Mesendoderm (in vitro differentiated cells): Measurements from ENCODE around the gene KRTCAP2.

Source experiments
- DNase-seq: peaks from one replicate; pipeline ENCODE4 v3.0.0; 2013
- H2AK5ac ChIP-seq: 2 replicates; pipeline ENCODE4 v1.6.1; 2013; ENCODE audit warnings: low read length, inconsistent platforms
- H2BK120ac ChIP-seq: 2 replicates; pipeline ENCODE4 v1.6.1; 2013; ENCODE audit warnings: low read depth, mild to moderate bottlenecking, low read length, moderate library complexity, mixed read lengths
- H2BK15ac ChIP-seq: replicated peaks from 2 replicates; pipeline ENCODE4 v1.6.1; 2013; ENCODE audit warnings: low read depth, mild to moderate bottlenecking, moderate library complexity
- H2BK5ac ChIP-seq: 2 replicates; pipeline ENCODE4 v1.6.1; 2013; ENCODE audit warnings: low read length, inconsistent platforms
- H3K18ac ChIP-seq: 2 replicates; pipeline ENCODE4 v1.6.1; 2013; ENCODE audit warnings: mild to moderate bottlenecking, low read length, mixed read lengths
- H3K23ac ChIP-seq: one replicate; pipeline ENCODE4 v1.6.1; 2013; ENCODE audit warnings: low read length
- H3K27ac ChIP-seq: 2 replicates; pipeline ENCODE4 v1.5.1; 2013; ENCODE audit warnings: low read depth, mild to moderate bottlenecking, inconsistent platforms, low read length, moderate library complexity
- H3K27me3 ChIP-seq: 2 replicates; pipeline ENCODE4 v1.6.1; 2013; ENCODE audit warnings: low read length, control low read depth, mild to moderate bottlenecking, inconsistent platforms; ENCODE audit not compliant: insufficient read depth, poor library complexity
- H3K36me3 ChIP-seq: 2 replicates; pipeline ENCODE4 v1.6.1; 2013; ENCODE audit warnings: low read length, inconsistent platforms; ENCODE audit not compliant: control insufficient read depth, insufficient read depth
- H3K4ac ChIP-seq: one replicate; pipeline ENCODE4 v1.6.1; 2013; ENCODE audit warnings: low read depth, mild to moderate bottlenecking, low read length, moderate library complexity
- H3K4me1 ChIP-seq: 2 replicates; pipeline ENCODE4 v1.6.1; 2013; ENCODE audit warnings: low read depth, low read length, inconsistent platforms; ENCODE audit not compliant: control insufficient read depth
- H3K4me2 ChIP-seq: 2 replicates; pipeline ENCODE4 v1.6.1; 2013; ENCODE audit warnings: low read length
- H3K4me3 ChIP-seq: 2 replicates; pipeline ENCODE4 v1.5.1; 2013; ENCODE audit warnings: mild to moderate bottlenecking, low read length
- H3K56ac ChIP-seq: one replicate; pipeline ENCODE4 v1.6.1; 2013; ENCODE audit warnings: low read length
- H3K79me1 ChIP-seq: 2 replicates; pipeline ENCODE4 v1.6.1; 2013; ENCODE audit warnings: low read length, inconsistent platforms
- H3K79me2 ChIP-seq: 2 replicates; pipeline ENCODE4 v1.6.1; 2013; ENCODE audit warnings: mild to moderate bottlenecking, low read length; ENCODE audit not compliant: control insufficient read depth, insufficient read depth
- H3K9ac ChIP-seq: 2 replicates; pipeline ENCODE4 v1.6.1; 2013; ENCODE audit warnings: low read length, inconsistent platforms
- H4K5ac ChIP-seq: one replicate; pipeline ENCODE4 v1.6.1; 2013; ENCODE audit warnings: low read length
- H4K8ac ChIP-seq: one replicate; pipeline ENCODE4 v1.6.1; 2013; ENCODE audit warnings: low read depth, mild to moderate bottlenecking, control low read depth, low read length, moderate library complexity
- WGBS: extraction: QIAGEN DNeasy Blood & Tissue Kit; methylation state at CpG from one replicate; pipeline ENCODE4 v1.1.7; 2013; ENCODE audit warnings: low lambda C conversion rate, missing lambda C conversion rate; ENCODE audit not compliant: insufficient coverage; ENCODE audit errors: extremely low coverage; 5-methylcytosine and 5-hydroxymethylcytosine counted together

KRTCAP2 gene

DNA sequence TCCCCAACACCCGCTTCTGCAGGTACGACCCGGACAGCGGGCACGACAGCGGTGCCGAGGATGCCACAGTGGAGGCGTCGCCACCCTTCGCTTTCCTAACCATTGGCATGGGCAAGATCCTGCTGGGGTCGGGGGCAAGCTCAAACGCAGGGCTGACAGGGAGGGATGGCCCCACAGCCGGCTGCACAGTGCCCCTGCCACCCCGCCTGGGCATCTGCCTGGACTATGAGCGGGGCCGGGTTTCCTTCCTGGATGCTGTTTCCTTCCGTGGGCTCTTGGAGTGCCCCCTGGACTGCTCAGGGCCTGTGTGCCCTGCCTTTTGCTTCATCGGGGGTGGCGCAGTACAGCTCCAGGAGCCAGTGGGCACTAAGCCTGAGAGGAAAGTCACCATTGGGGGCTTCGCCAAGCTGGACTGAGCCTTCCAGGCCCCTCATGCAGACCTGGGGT lies 10.7 kb upstream of the KRTCAP2 start:
- Histone ChIP-seq H3K4me3 (no peak overlapping the region), H3K79me2 (no peaks in the 10 kb centered on the region), H3K4me2 (no peak overlapping the region), H3K9ac (no peak overlapping the region), H2BK15ac (no peak overlapping the region), H2BK120ac (no peak overlapping the region), H4K5ac (no peak overlapping the region), H3K27ac (no peak overlapping the region), H3K27me3 (no peaks in the 10 kb centered on the region), H4K8ac (no peak overlapping the region), H2BK5ac (no peak overlapping the region), H3K23ac (no peak overlapping the region), H3K36me3 (no peaks in the 10 kb centered on the region), H3K56ac (no peak overlapping the region), H3K4me1 (no peaks in the 10 kb centered on the region), H3K4ac (no peak overlapping the region), H3K79me1 (no peaks in the 10 kb centered on the region), H2AK5ac (no peak overlapping the region), H3K18ac (no peak overlapping the region)
- 100% methylated on average over 1 of the region's 20 CpGs for WGBS
- no peak for DNase-seq

DNA sequence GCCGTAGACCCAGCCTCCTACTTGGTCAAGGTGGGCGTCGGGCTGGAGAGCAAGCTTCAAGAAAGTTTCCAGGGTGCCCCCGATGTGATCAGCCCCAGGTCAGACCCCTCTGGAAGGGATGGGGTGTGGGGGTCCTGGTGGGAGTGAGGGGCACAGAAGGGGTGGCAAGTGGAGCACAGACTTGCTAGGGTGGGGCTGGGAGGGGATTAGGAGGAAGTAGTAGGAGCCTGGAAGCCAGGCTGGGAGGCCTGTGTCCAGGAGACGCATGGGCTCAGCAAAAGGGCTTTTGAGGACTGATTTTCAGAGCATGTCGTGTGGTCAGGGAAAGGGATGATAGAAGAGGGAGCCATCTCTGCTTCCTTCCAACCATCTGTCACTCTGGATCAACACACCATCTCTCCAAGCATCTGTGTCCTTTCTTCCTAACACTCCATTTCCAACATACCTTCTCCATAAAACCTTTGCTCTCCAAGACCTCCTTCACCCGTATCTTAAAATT lies 9.0 kb upstream of the KRTCAP2 start:
- H3K27me3 ChIP-seq, result no peaks in the 10 kb centered on the region
- no peak for DNase-seq
- peaks cover 3% of the 10 kb centered on the region for H3K36me3 ChIP-seq
- no peak overlapping the region for H3K4me3 ChIP-seq
- H2BK15ac ChIP-seq, result no peak overlapping the region
- H3K56ac ChIP-seq, result no peak overlapping the region
- no peaks in the 10 kb centered on the region for H3K4me1 ChIP-seq
- no peak overlapping the region for H2BK5ac ChIP-seq
- H2BK120ac ChIP-seq, result no peak overlapping the region
- no peaks in the 10 kb centered on the region for H3K79me2 ChIP-seq
- no peak overlapping the region for H3K9ac ChIP-seq
- no peak overlapping the region for H2AK5ac ChIP-seq
- H3K27ac ChIP-seq, result no peak overlapping the region
- H3K79me1 ChIP-seq, result no peaks in the 10 kb centered on the region
- WGBS, result 100% methylated on average over 1 of the region's 7 CpGs
- H3K4me2 ChIP-seq, result no peak overlapping the region
- no peak overlapping the region for H3K23ac ChIP-seq
- H4K8ac ChIP-seq, result no peak overlapping the region
- no peak overlapping the region for H4K5ac ChIP-seq
- no peak overlapping the region for H3K18ac ChIP-seq
- no peak overlapping the region for H3K4ac ChIP-seq

DNA sequence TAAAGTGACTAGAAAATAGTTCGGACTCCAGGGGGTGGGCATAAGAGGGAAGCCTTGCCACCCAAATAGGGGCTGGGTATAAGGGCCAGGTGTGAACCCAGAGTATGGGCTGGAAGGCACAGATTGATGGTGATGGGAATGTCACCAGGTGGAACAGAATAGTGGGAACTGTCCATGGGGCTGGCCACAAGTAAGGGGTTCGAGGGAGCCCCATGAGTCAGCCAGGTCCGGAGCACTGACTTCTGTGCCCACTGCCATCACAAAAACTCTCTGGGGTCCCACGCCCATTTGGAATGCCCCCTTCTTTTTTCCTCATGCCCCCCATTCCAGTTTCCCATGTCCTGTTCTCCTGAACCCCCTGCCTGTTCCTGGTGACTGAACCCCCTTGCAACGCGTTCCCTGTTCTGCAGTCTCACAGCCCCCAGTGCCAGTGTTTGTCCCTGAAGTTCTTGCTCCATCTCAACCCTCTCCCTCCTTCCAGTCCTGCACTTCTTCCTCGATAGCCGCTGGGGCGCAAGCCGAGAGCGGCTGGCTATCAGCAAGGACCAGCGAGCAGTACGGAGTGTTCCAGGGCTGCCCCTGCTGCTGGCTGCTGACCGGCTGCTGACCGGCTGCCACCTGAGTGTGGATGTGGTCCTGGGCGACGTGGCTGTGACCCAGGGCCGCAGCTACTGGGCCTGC lies 8.4 kb upstream of the KRTCAP2 start:
- H3K4me2 ChIP-seq, result no peak overlapping the region
- H4K5ac ChIP-seq, result no peak overlapping the region
- H2AK5ac ChIP-seq, result no peak overlapping the region
- no peaks in the 10 kb centered on the region for H3K79me2 ChIP-seq
- H3K23ac ChIP-seq, result no peak overlapping the region
- H4K8ac ChIP-seq, result no peak overlapping the region
- peaks cover 3% of the 10 kb centered on the region for H3K36me3 ChIP-seq
- H3K4me1 ChIP-seq, result no peaks in the 10 kb centered on the region
- no peaks in the 10 kb centered on the region for H3K27me3 ChIP-seq
- no peak overlapping the region for H3K18ac ChIP-seq
- no peak overlapping the region for H3K4ac ChIP-seq
- no peak for DNase-seq
- no peak overlapping the region for H3K27ac ChIP-seq
- no peaks in the 10 kb centered on the region for H3K79me1 ChIP-seq
- H2BK5ac ChIP-seq, result no peak overlapping the region
- H2BK120ac ChIP-seq, result no peak overlapping the region
- H3K9ac ChIP-seq, result no peak overlapping the region
- H2BK15ac ChIP-seq, result no peak overlapping the region
- no peak overlapping the region for H3K4me3 ChIP-seq
- no CpG with 5 or more reads among the region's 18 CpGs for WGBS
- H3K56ac ChIP-seq, result no peak overlapping the region

DNA sequence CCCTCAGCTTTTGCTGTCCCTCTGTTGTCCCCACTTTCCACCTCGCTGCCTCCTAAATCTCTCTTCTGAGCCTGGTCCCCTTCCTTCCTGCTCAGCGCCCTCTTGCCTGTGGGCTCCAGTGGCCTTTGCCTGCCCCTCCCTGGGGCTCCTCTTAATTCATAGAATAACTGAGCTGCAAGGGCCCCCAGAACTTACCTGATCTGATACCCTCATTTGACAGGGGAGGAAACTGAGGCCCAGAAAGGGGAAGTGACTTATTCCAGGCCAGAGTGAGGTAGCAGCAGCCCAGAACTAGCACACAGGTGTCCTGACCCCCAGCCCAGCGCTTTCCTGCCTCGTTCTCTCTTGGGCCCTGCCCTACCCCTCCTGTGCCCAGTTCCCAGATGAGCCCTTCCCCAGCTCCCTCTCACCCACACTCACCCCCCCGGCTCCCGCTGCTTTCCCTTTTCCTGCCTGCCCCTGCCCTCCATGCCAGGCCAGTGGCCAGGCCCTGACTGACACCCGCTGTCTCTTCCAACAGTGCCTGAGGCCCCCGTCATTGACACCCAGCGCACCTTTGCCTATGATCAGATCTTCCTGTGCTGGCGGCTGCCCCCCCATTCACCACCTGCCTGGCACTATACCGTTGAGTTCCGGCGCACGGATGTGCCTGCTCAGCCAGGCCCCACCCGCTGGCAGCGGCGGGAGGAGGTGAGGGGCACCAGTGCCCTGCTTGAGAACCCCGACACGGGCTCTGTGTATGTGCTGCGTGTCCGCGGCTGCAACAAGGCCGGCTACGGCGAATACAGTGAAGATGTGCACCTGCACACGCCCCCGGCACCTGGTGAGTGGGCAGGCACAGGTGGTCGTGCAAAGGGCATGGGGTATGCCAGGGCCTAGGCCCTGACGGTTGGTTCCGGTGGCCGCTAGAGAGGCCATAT lies 6.3 kb upstream of the KRTCAP2 start:
- Histone ChIP-seq H3K36me3 (peaks cover 3% of the 10 kb centered on the region), H4K5ac (no peak overlapping the region), H2BK5ac (no peak overlapping the region), H3K27me3 (no peaks in the 10 kb centered on the region), H3K4me3 (no peak overlapping the region), H2BK15ac (no peak overlapping the region), H4K8ac (no peak overlapping the region), H3K56ac (no peak overlapping the region), H3K4me1 (no peaks in the 10 kb centered on the region), H3K79me1 (no peaks in the 10 kb centered on the region), H3K4ac (no peak overlapping the region), H3K9ac (no peak overlapping the region), H3K27ac (no peak overlapping the region), H3K4me2 (no peak overlapping the region), H2BK120ac (no peak overlapping the region), H3K79me2 (no peaks in the 10 kb centered on the region), H2AK5ac (no peak overlapping the region), H3K23ac (no peak overlapping the region), H3K18ac (no peak overlapping the region)
- WGBS, result no CpG with 5 or more reads among the region's 31 CpGs
- no peak for DNase-seq

DNA sequence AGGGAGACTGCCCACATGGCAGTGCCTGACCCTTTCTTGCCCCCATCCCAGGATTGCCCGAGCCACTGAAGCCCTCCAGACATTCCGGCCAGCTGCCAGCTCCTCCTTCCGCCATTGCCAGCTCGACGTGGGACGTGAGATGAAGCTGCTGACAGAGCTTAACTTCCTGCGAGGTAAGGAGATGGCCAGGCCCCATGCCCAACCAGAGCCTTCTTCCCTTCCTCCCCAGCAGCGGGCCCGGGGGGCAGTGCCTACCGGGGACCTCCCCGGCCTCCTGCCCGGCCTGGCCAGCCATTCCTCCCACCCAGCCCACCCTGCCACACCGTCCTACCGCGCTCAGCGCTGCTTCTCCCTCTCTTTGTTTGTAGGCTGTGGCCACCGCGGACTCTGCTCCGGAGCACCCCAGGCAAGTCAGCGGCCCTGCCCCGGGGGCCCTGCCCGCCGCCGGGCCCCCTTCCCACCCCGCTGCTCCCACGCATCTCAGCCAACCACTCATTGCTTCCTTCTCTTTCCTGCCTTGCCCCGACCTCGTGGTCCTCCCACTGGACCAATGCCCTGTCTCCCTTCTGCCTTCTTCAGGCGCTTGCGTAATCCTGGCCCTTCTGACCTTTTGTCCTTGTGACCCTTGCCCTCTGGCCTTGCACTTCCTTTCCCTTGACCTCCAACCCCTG lies 5.5 kb upstream of the KRTCAP2 start:
- H2AK5ac ChIP-seq, result no peak overlapping the region
- DNase-seq, result no peak
- H3K23ac ChIP-seq, result no peak overlapping the region
- H3K27ac ChIP-seq, result no peak overlapping the region
- H3K79me2 ChIP-seq, result no peaks in the 10 kb centered on the region
- H3K27me3 ChIP-seq, result no peaks in the 10 kb centered on the region
- no peak overlapping the region for H2BK15ac ChIP-seq
- no peak overlapping the region for H3K9ac ChIP-seq
- H4K8ac ChIP-seq, result no peak overlapping the region
- no peak overlapping the region for H3K56ac ChIP-seq
- H2BK5ac ChIP-seq, result no peak overlapping the region
- no peak overlapping the region for H3K4ac ChIP-seq
- H3K4me3 ChIP-seq, result no peak overlapping the region
- peaks cover 3% of the 10 kb centered on the region for H3K36me3 ChIP-seq
- H2BK120ac ChIP-seq, result no peak overlapping the region
- no peaks in the 10 kb centered on the region for H3K79me1 ChIP-seq
- WGBS, result no CpG with 5 or more reads among the region's 30 CpGs
- H3K18ac ChIP-seq, result no peak overlapping the region
- H4K5ac ChIP-seq, result no peak overlapping the region
- no peaks in the 10 kb centered on the region for H3K4me1 ChIP-seq
- H3K4me2 ChIP-seq, result no peak overlapping the region
